GM12878 (cell line): Measurements from ENCODE around the gene FABP2. TPM values are rescaled to one million over a fixed set of nuclear protein-coding genes. Genes with fewer than 3 reads are reported as not detected.
"Not testable (repeated sequence)": the region's sequence is repeated elsewhere in the genome, so short reads cannot be mapped to it uniquely, and the experiment has no call there.

ENCODE experiments used
- ATAC-seq: fragments of 200-7000 bp; cut with Tn5 transposase; 3 replicates; pipeline ENCODE4 v1.9.1; 2020; ENCODE audit warnings: mild to moderate bottlenecking, moderate library complexity
- BruUV-seq: library from RNA; stranded (reverse); fragments of 400-500 nt; replicated peaks from 2 replicates; lab custom pipeline; 2021; lab: Mats Ljungman, UMichigan
- CTCF ChIA-PET: fragments of 300-600 bp; sonication (Branson Sonifier 250); formaldehyde crosslinking; extraction: SDS; loops from one replicate; lab custom pipeline; 2021; ENCODE audit warnings: inconsistent platforms; lab: Yijun Ruan, JAX
- POLR2A ChIA-PET: fragments of 350-600 bp; formaldehyde crosslinking; extraction: SDS; loops from one replicate; lab custom pipeline; 2021; ENCODE audit warnings: inconsistent platforms; lab: Charles Lee
- RAD21 ChIA-PET: fragments of 300-600 bp; sonication (Branson Sonifier 250); formaldehyde crosslinking; loops from one replicate; lab custom pipeline; 2023; ENCODE audit warnings: antibody characterized with exemption; ENCODE audit not compliant: unreplicated experiment; lab: Charles Lee
- SMC1A ChIA-PET: fragments of 300-600 bp; sonication (Branson Sonifier 250); formaldehyde crosslinking; loops from one replicate; lab custom pipeline; 2023; ENCODE audit not compliant: unreplicated experiment, uncharacterized antibody; lab: Charles Lee
- DNase-seq: peaks from one replicate; pipeline ENCODE4 v3.0.0-alpha.2; 2011; ENCODE audit warnings: low read depth, low spot score
- FAIRE-seq: peaks from 3 replicates; lab custom pipeline; 2011; peaks lifted over from hg19 to GRCh38; lab: Jason Lieb, UNC
- H2AFZ ChIP-seq: 2 replicates; pipeline ENCODE4 v1.6.0; 2011; ENCODE audit warnings: low read depth, low read length, control low read depth; ENCODE audit not compliant: control insufficient read depth
- H3K27ac ChIP-seq: 2 replicates; pipeline ENCODE4 v1.5.1; 2011; ENCODE audit warnings: control low read depth; ENCODE audit not compliant: control insufficient read depth, insufficient read depth
- H3K27me3 ChIP-seq, 2 experiments: replicated peaks in 1 of 2; 2 replicates each; pipeline versions ENCODE4 v1.6.0 to v1.6.1; 2011; ENCODE audit warnings: low read length in 1 of 2; ENCODE audit not compliant: control insufficient read depth in 2 of 2, insufficient read depth in 2 of 2
- H3K36me3 ChIP-seq, 2 experiments: 2 replicates each; pipeline ENCODE4 v1.5.1; 2011; ENCODE audit warnings: low read length in 1 of 2; ENCODE audit not compliant: control insufficient read depth in 2 of 2, insufficient read depth in 2 of 2
- H3K4me1 ChIP-seq: 2 replicates; pipeline ENCODE4 v1.6.1; 2011; ENCODE audit warnings: mild to moderate bottlenecking, low read length, moderate library complexity, mixed read lengths; ENCODE audit not compliant: control insufficient read depth, insufficient read depth
- H3K4me2 ChIP-seq: 2 replicates; pipeline ENCODE4 v1.6.0; 2011; ENCODE audit warnings: control low read depth; ENCODE audit not compliant: control insufficient read depth, insufficient read depth
- H3K4me3 ChIP-seq: fragments of 200-600 bp; sonication (generic); 2 replicates; pipeline ENCODE4 v1.5.1; 2016
- H3K79me2 ChIP-seq: 2 replicates; pipeline ENCODE4 v1.6.0; 2011; ENCODE audit warnings: low read length; ENCODE audit not compliant: control insufficient read depth, insufficient read depth
- H3K9ac ChIP-seq: 2 replicates; pipeline ENCODE4 v1.8.0; 2011; ENCODE audit warnings: low read length, control low read depth, mixed read lengths; ENCODE audit not compliant: control insufficient read depth, insufficient read depth
- H3K9me3 ChIP-seq: replicated peaks from 3 replicates; pipeline ENCODE4 v1.5.1; 2011; ENCODE audit warnings: mild to moderate bottlenecking, low read length; ENCODE audit not compliant: control insufficient read depth, insufficient read depth
- H4K20me1 ChIP-seq: 2 replicates; pipeline ENCODE4 v1.6.0; 2011; ENCODE audit not compliant: control insufficient read depth, insufficient read depth
- NFIC ChIP-seq: IDR thresholded peaks from 2 replicates; pipeline ENCODE4 v1.6.1; 2012; ENCODE audit warnings: low read depth, mild to moderate bottlenecking, inconsistent platforms, low read length, moderate library complexity
- NKRF ChIP-seq: fragments of 450-650 bp; conservative IDR thresholded peaks from 2 replicates; pipeline ENCODE4 v1.6.1; 2017; ENCODE audit warnings: mild to moderate bottlenecking, moderate library complexity
- PML ChIP-seq: IDR thresholded peaks from 2 replicates; pipeline ENCODE4 v1.6.1; 2012; ENCODE audit warnings: low read length, inconsistent platforms
- SMARCA5 ChIP-seq: fragments of 450-650 bp; IDR thresholded peaks from 2 replicates; pipeline ENCODE4 v1.6.1; 2017; ENCODE audit warnings: mild to moderate bottlenecking
- WGBS: methylation state at CpG from one replicate; pipeline ENCODE4 v1.1.6; 2016; ENCODE audit warnings: low lambda C conversion rate; ENCODE audit not compliant: insufficient replicate concordance, insufficient coverage; ENCODE audit errors: missing lambda C conversion rate; 5-methylcytosine and 5-hydroxymethylcytosine counted together
- in situ Hi-C: fragments of 300-500 bp; cut with MboI; formaldehyde crosslinking; loops from 9 replicates; pipeline ENCODE4 v1.14.3; 2018; ENCODE audit warnings: mixed read lengths
- intact Hi-C: fragments of 100-400 bp; cut with micrococcal nuclease; formaldehyde crosslinking; loops from one replicate; pipeline ENCODE4 v1.14.2; 2022; ENCODE audit not compliant: unreplicated experiment
- polyA plus RNA-seq, 11 experiments: library from polyadenylated mRNA; depleted of rRNA in 4 of 11; unstranded in 6 of 11; stranded (reverse) in 5 of 11; fragments of >200 nt; fragmentation: Nextera tagmentation in 4 of 11; fragmentation: Illumina TruSeq in 1 of 11; extraction: Ambion mirVana in 4 of 11; extraction: Trizol in 1 of 11; gene quantifications; 1 replicate in 1 of 11; 2 replicates in 10 of 11; pipeline versions ENCODE4 v1.2.1 to v1.2.3, GENCODE V29; 2011 to 2016; ENCODE audit warnings: inconsistent platforms in 2 of 11, missing spikeins in 2 of 11, low read depth in 1 of 11
- total RNA-seq, 4 experiments: library from RNA; depleted of rRNA in 3 of 4; stranded (reverse); fragments of >200 nt in 3 of 4; fragmentation: Illumina TruSeq in 1 of 4; extraction: Trizol in 1 of 4; gene quantifications; 2 replicates each; pipeline versions ENCODE4 v1.2.1 to v1.2.3, GENCODE V29; 2013 to 2021
- TF ChIP-seq, protein P1 (sequence below): fragments of 450-650 bp; IDR thresholded peaks from 2 replicates; pipeline ENCODE4 v1.6.1; 2018; ENCODE audit warnings: mild to moderate bottlenecking, low read depth, moderate library complexity; ENCODE audit not compliant: partially characterized antibody

FABP2 gene
- total and polyA plus RNA-seq, 10 of the 15 experiments (the other 5 are each of a cell fraction or from before 2014, with no cell fraction given): not detected

- POLR2A ChIA-PET, RAD21 ChIA-PET, DNase-seq, H3K4me1 ChIP-seq, SMC1A ChIA-PET, in situ Hi-C loops, H3K36me3 ChIP-seq, FAIRE-seq, H3K27ac ChIP-seq, ATAC-seq, H3K9ac ChIP-seq, H3K9me3 ChIP-seq, H2AFZ ChIP-seq, H4K20me1 ChIP-seq, CTCF ChIA-PET, H3K4me2 ChIP-seq, H3K4me3 ChIP-seq, H3K79me2 ChIP-seq, intact Hi-C loops, BruUV-seq, H3K27me3 ChIP-seq: not testable (repeated sequence)
Measured at GRCh38 chr4:119339895-119340294, 18.0 kb upstream of the FABP2 start.

GRCh38 chr4:119337010-119337409 is 15.1 kb upstream of the FABP2 start:
- in situ Hi-C loops (no loop called here), intact Hi-C loops (no loop called here)
- no peak overlapping the region for H3K27ac ChIP-seq
- no peak for DNase-seq
- H4K20me1 ChIP-seq: no peaks in the 10 kb centered on the region
- no peak overlapping the region for H3K4me2 ChIP-seq
- TF ChIP-seq NKRF (no peak), PML (no peak), NFIC (no peak), SMARCA5 (no peak)
- TF ChIP-seq, protein P1, sequence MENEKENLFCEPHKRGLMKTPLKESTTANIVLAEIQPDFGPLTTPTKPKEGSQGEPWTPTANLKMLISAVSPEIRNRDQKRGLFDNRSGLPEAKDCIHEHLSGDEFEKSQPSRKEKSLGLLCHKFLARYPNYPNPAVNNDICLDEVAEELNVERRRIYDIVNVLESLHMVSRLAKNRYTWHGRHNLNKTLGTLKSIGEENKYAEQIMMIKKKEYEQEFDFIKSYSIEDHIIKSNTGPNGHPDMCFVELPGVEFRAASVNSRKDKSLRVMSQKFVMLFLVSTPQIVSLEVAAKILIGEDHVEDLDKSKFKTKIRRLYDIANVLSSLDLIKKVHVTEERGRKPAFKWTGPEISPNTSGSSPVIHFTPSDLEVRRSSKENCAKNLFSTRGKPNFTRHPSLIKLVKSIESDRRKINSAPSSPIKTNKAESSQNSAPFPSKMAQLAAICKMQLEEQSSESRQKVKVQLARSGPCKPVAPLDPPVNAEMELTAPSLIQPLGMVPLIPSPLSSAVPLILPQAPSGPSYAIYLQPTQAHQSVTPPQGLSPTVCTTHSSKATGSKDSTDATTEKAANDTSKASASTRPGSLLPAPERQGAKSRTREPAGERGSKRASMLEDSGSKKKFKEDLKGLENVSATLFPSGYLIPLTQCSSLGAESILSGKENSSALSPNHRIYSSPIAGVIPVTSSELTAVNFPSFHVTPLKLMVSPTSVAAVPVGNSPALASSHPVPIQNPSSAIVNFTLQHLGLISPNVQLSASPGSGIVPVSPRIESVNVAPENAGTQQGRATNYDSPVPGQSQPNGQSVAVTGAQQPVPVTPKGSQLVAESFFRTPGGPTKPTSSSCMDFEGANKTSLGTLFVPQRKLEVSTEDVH: no peak
- H3K27me3 ChIP-seq: no peaks in the 10 kb centered on the region
- BruUV-seq: no TSS peak
- 35% methylated on average over 1 of the region's 1 CpG for whole genome bisulfite sequencing
- H2AFZ ChIP-seq: no peak overlapping the region
- ChIA-PET RAD21 (no interaction called here), POLR2A (no interaction called here), CTCF (no interaction called here), SMC1A (no interaction called here)
- H3K4me3 ChIP-seq: no peak overlapping the region
- no peaks in the 10 kb centered on the region for H3K4me1 ChIP-seq
- ATAC-seq: no peak
- no peaks in the 10 kb centered on the region for H3K79me2 ChIP-seq
- no peak overlapping the region for H3K9ac ChIP-seq
- H3K36me3 ChIP-seq: no peaks in the 10 kb centered on the region
- no peak for FAIRE-seq
- H3K9me3 ChIP-seq: no peaks in the 10 kb centered on the region

DNA sequence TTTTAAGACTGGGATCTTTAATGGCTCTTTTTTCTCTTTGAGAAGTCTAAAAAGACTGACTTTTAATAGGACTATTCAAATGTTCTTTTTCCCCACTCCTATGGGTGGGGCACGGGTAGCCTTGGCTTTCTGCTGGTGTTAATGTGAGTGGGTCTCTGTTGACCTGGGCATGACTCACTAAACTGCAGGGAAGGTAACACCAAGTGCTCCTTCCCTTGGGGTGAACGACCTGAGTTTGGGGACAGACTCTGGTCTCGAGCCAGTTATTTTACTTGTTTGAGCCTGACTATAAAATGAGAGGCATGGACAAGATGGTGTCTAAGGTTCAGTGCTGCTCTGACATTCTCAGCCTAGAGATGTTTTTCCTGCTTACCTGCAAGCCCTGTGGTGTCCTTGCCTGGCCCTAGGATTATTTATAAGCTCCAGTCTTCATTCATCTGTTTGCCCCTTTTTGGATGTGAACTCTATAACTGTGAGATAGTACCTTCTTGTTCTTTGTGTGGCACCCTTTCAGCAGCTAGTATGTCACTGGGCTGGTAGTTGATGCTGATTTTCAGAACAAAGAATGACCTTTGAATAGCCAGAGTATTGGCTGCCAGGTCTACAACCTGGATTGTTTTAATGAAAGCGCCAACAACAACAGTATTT is 14.5 kb upstream of the FABP2 start:
- intact Hi-C loops, FAIRE-seq, H3K27ac ChIP-seq, H3K4me1 ChIP-seq, H3K4me3 ChIP-seq, H3K9ac ChIP-seq, H3K79me2 ChIP-seq, CTCF ChIA-PET, BruUV-seq, RAD21 ChIA-PET, POLR2A ChIA-PET, H3K27me3 ChIP-seq, in situ Hi-C loops, ATAC-seq, H3K9me3 ChIP-seq, H4K20me1 ChIP-seq, SMC1A ChIA-PET, DNase-seq, H3K36me3 ChIP-seq, H2AFZ ChIP-seq, H3K4me2 ChIP-seq: not testable (repeated sequence)
- WGBS: 40% methylated on average over 3 of the region's 4 CpGs
